ENCODE data around the gene DERL2. TPM values are rescaled to one million over a fixed set of nuclear protein-coding genes. Genes with fewer than 3 reads are reported as not detected.
A peak's percentile ranks its signal among the peaks of the same experiment; 100 is the strongest.
"Not testable (repeated sequence)": the region's sequence is repeated elsewhere in the genome, so short reads cannot be mapped to it uniquely, and the experiment has no call there.

The DERL2 gene
- total and polyA plus RNA-seq, 3 donors from 2014 or later = 70.8 to 159 (median 97.0) TPM

- no peak overlapping the region for H3K27ac ChIP-seq
- no peak for DNase-seq
- intact Hi-C loops (cut with DNase I; ENCODE audit: low total_unique reads) = no loop called here
- no peaks in the 10 kb centered on the region for H3K9me3 ChIP-seq
- peaks cover 13% of the 10 kb centered on the region for H3K4me1 ChIP-seq
- 39 to 46% methylated on average over 5 of the region's 5 CpGs for WGBS, 2 donors
- H3K27me3 ChIP-seq = no peaks in the 10 kb centered on the region
- no peak for TF ChIP-seq CTCF (IDR thresholded peaks at IDR 0.05)
- TF ChIP-seq POLR2A (IDR thresholded peaks at IDR 0.05) = no peak
- H3K36me3 ChIP-seq (ENCODE audit: low read depth, missing control alignments) = no peaks in the 10 kb centered on the region
- H3K4me3 ChIP-seq = peak overlapping the region in 1 of 2 donors; percentile 79
These were observed 48.2 kb downstream of the DERL2 start for GRCh38 chr17:5437721-5438317.

- 86 to 89% methylated on average over 12 of the region's 12 CpGs for WGBS, 2 donors
- H3K9me3 ChIP-seq; H3K27ac ChIP-seq; intact Hi-C loops (cut with DNase I; ENCODE audit: low total_unique reads); H3K36me3 ChIP-seq (ENCODE audit: low read depth, missing control alignments); H3K27me3 ChIP-seq; H3K4me3 ChIP-seq; DNase-seq: not testable (repeated sequence)
- peaks cover 13% of the 10 kb centered on the region for H3K4me1 ChIP-seq
These were observed 50.1 kb downstream of the DERL2 start for GRCh38 chr17:5435781-5436315.

- WGBS, 2 donors = 58 to 66% methylated on average over 2 of the region's 2 CpGs
- Histone ChIP-seq H3K9me3 (no peaks in the 10 kb centered on the region), H3K4me3 (no peak overlapping the region), H3K4me1 (peaks cover 13% of the 10 kb centered on the region), H3K27me3 (no peaks in the 10 kb centered on the region), H3K27ac (no peak overlapping the region), H3K36me3 (ENCODE audit: low read depth, missing control alignments) (no peaks in the 10 kb centered on the region)
- DNase-seq = peak; percentile 62
- TF ChIP-seq POLR2A (IDR thresholded peaks at IDR 0.05) = no peak
- no peak for TF ChIP-seq CTCF (IDR thresholded peaks at IDR 0.05)
- intact Hi-C loops (cut with DNase I; ENCODE audit: low total_unique reads) = no loop called here
These were observed 51.0 kb downstream of the DERL2 start for GRCh38 chr17:5434984-5435383.

- intact Hi-C loops (cut with DNase I; ENCODE audit: low total_unique reads) = no loop called here
- WGBS, 2 donors = 81 to 89% methylated on average over 3 of the region's 3 CpGs
- H3K27me3 ChIP-seq = no peaks in the 10 kb centered on the region
- peaks cover 5% of the 10 kb centered on the region for H3K4me1 ChIP-seq
- DNase-seq = no peak
- H3K27ac ChIP-seq = no peak overlapping the region
- no peaks in the 10 kb centered on the region for H3K9me3 ChIP-seq
- no peaks in the 10 kb centered on the region for H3K36me3 ChIP-seq (ENCODE audit: low read depth, missing control alignments)
- TF ChIP-seq POLR2A (IDR thresholded peaks at IDR 0.05) (no peak), CTCF (IDR thresholded peaks at IDR 0.05) (no peak)
- no peak overlapping the region for H3K4me3 ChIP-seq
These were observed 53.9 kb downstream of the DERL2 start for GRCh38 chr17:5431949-5432556.

GRCh38 chr17:5431234-5431633 is 54.7 kb downstream of the DERL2 start:
- DNase-seq; H3K4me1 ChIP-seq; H3K4me3 ChIP-seq; H3K36me3 ChIP-seq (ENCODE audit: low read depth, missing control alignments); intact Hi-C loops (cut with DNase I; ENCODE audit: low total_unique reads); H3K9me3 ChIP-seq; H3K27ac ChIP-seq; H3K27me3 ChIP-seq: not testable (repeated sequence)
- WGBS, 2 donors = 78 to 81% methylated on average over 5 of the region's 5 CpGs
